ENCODE data around the gene ZNF438. TPM values are rescaled to one million over a fixed set of nuclear protein-coding genes. Genes with fewer than 3 reads are reported as not detected.

ZNF438 gene
- total and polyA plus RNA-seq, 2 of the 8 experiments (the other 6 are each of a cell fraction or from before 2014, with no cell fraction given), result 0.95 to 1.7 TPM

- no peak overlapping the region for H2AFZ ChIP-seq (ENCODE audit: low read length)
- H2BK12ac ChIP-seq (ENCODE audit: low read depth, low read length), result no peak overlapping the region
- no peak overlapping the region for H3K9ac ChIP-seq (replicated peaks in 1 of 4; ENCODE audit: extremely low read depth in 1 of 4, low read depth in 3 of 4, low read length in 3 of 4)
- no peak overlapping the region; the same call in 1 of the 2 replicates for H2BK15ac ChIP-seq (ENCODE audit: low read length)
- FAIRE-seq, result no peak
- TF ChIP-seq SRF (IDR thresholded peaks at IDR 0.05; ENCODE audit: low read depth, low read length) (no peak), SIRT6 (IDR thresholded peaks at IDR 0.05; ENCODE audit: low read length) (no peak), ZNF274 (IDR thresholded peaks at IDR 0.05; ENCODE audit: borderline replicate concordance, extremely low read depth, low read length) (no peak), RAD21 (IDR thresholded peaks at IDR 0.05 in 1 of 2, conservative IDR thresholded peaks at IDR 0.05 in 1 of 2; ENCODE audit: low read depth in 2 of 2, low read length in 2 of 2) (no peak), CHD2 (IDR thresholded peaks at IDR 0.05; ENCODE audit: low read length) (no peak), KDM1A (IDR thresholded peaks at IDR 0.05; ENCODE audit: borderline replicate concordance, low read length) (no peak), MAFK (IDR thresholded peaks at IDR 0.05; ENCODE audit: low read depth, low read length) (no peak)
- H3K56ac ChIP-seq (replicated peaks; ENCODE audit: insufficient read length, low read depth, low read length), result no peak overlapping the region
- H3K23ac ChIP-seq (ENCODE audit: insufficient read length), result no peak overlapping the region
- H3K4ac ChIP-seq (replicated peaks; ENCODE audit: insufficient read length, low read depth, low read length), result no peak overlapping the region
- H4K8ac ChIP-seq (ENCODE audit: extremely low read depth, insufficient read depth, low read length), result no peak overlapping the region
- ChIA-PET POLR2A (ENCODE audit: partially characterized antibody) (no interaction called here), CTCF (ENCODE audit: partially characterized antibody) (interaction anchor here (1.0 to 1.2 kb wide), 3 partner anchors 10 to 44 kb away, joined by 3 read pairs; no protein-coding TSS in a partner anchor)
- H4K20me1 ChIP-seq (replicated peaks in 1 of 2; ENCODE audit: control insufficient read depth in 1 of 2, insufficient read depth in 2 of 2, low read length in 2 of 2), result no peaks in the 10 kb centered on the region
- peaks cover 0 to 5% (median 2%) of the 10 kb centered on the region in 4 experiments; a peak in 6 of 7 replicates for H3K4me1 ChIP-seq (replicated peaks in 1 of 4; ENCODE audit: control insufficient read depth in 3 of 4, insufficient read depth in 4 of 4, low read length in 3 of 4)
- H2BK5ac ChIP-seq (ENCODE audit: low read depth, low read length), result no peak overlapping the region
- DNase-seq (ENCODE audit: low read depth in 1 of 2, low spot score in 2 of 2), result no peak
- WGBS, 2 experiments (ENCODE audit: extremely low coverage in 1 of 2, insufficient coverage in 1 of 2, insufficient read length in 1 of 2, insufficient replicate concordance in 2 of 2, low coverage in 1 of 2, low lambda C conversion rate in 2 of 2, missing lambda C conversion rate in 1 of 2), result 87% methylated on average over 5 of the region's 5 CpGs; no CpG with 5 or more reads in 1 of the 2 experiments
- no peaks in the 10 kb centered on the region for H3K79me2 ChIP-seq (ENCODE audit: control insufficient read depth in 1 of 2, insufficient read depth in 2 of 2, low read length in 2 of 2)
- no peak overlapping the region for H3K4me3 ChIP-seq (ENCODE audit: extremely low read depth in 1 of 4, insufficient read depth in 2 of 4, low read depth in 3 of 4, low read length in 4 of 4)
- H2BK120ac ChIP-seq (replicated peaks; ENCODE audit: low read depth, low read length), result no peak overlapping the region
- H3K9me3 ChIP-seq (ENCODE audit: insufficient read depth in 2 of 2, low read depth in 1 of 2, low read length in 1 of 2), result no peaks in the 10 kb centered on the region
- no peak overlapping the region for H3K18ac ChIP-seq (ENCODE audit: extremely low read depth, low read length)
- no peaks in the 10 kb centered on the region for H3K79me1 ChIP-seq (ENCODE audit: low read depth, low read length)
- H3K27ac ChIP-seq (ENCODE audit: low read depth, low read length), result no peak overlapping the region
- H4K5ac ChIP-seq (ENCODE audit: insufficient read length, low read depth, low read length), result no peak overlapping the region
- no peaks in the 10 kb centered on the region for H3K36me3 ChIP-seq (ENCODE audit: control insufficient read depth in 2 of 4, insufficient read depth in 4 of 4, low read length in 3 of 4)
- H2BK20ac ChIP-seq (ENCODE audit: low read length), result no peak overlapping the region
- no peak overlapping the region for H4K91ac ChIP-seq (replicated peaks; ENCODE audit: insufficient read length, low read length)
- no peak overlapping the region for H3K4me2 ChIP-seq (ENCODE audit: insufficient read depth in 1 of 2, low read depth in 2 of 2, low read length in 2 of 2)
- H2AK5ac ChIP-seq (ENCODE audit: low read depth, low read length), result no peak overlapping the region
- H3K14ac ChIP-seq (ENCODE audit: insufficient read length), result no peak overlapping the region
- H3K23me2 ChIP-seq (ENCODE audit: low read depth, low read length), result no peaks in the 10 kb centered on the region
- no peaks in the 10 kb centered on the region for H3K27me3 ChIP-seq (replicated peaks in 1 of 4; ENCODE audit: control insufficient read depth in 3 of 4, extremely low read depth in 1 of 4, insufficient read depth in 3 of 4, low read length in 3 of 4)
Observed at GRCh38 chr10:30833628-30833970, 198.1 kb downstream of the ZNF438 start.
